ENCODE measurements around the gene CACNA1C.

GRCh38 chr12:2152134-2152533 lies 99.3 kb downstream of the CACNA1C start:
- TF ChIP-seq CTCF (conservative IDR thresholded peaks at IDR 0.05) (no peak), ZFX (IDR thresholded peaks at IDR 0.05) (no peak)

Measured in C4-2B (cell line).